Right lung (tissue), 5 donors: ENCODE measurements around the gene HDAC9. TPM values are rescaled to one million over a fixed set of nuclear protein-coding genes. Genes with fewer than 3 reads are reported as not detected.

Experiments
- DNase-seq, 2 donors: peaks; one replicate each; pipeline ENCODE4 v3.0.0-alpha.2; 2013
- polyA plus RNA-seq, 5 donors: library from polyadenylated mRNA; unstranded; fragments of 120-200 nt; gene quantifications; one replicate each; pipeline versions ENCODE4 v1.2.1 to v1.2.3, GENCODE V29; 2013; ENCODE audit warnings: inconsistent platforms in 1 of 5, low replicate concordance in 1 of 5; ENCODE audit not compliant: insufficient read length in 5 of 5, insufficient read depth in 1 of 5

Gene HDAC9
- polyA plus RNA-seq, 5 donors = 6.5 to 12.3 (median 11.1) TPM

- no peak for DNase-seq
These were observed 339.6 kb downstream of the HDAC9 start for GRCh38 chr7:18835001-18835690.

GRCh38 chr7:18843979-18844378 is 348.4 kb downstream of the HDAC9 start:
- no peak for DNase-seq

- no peak for DNase-seq
These were observed 349.2 kb downstream of the HDAC9 start for GRCh38 chr7:18844735-18845134.

- no peak for DNase-seq
These were observed 350.2 kb downstream of the HDAC9 start for GRCh38 chr7:18845700-18846099.

GRCh38 chr7:18846765-18847215 is 351.2 kb downstream of the HDAC9 start:
- no peak for DNase-seq

- no peak for DNase-seq
These were observed 353.6 kb downstream of the HDAC9 start for GRCh38 chr7:18849130-18849529.

GRCh38 chr7:18855796-18856195 is 360.2 kb downstream of the HDAC9 start:
- no peak for DNase-seq

- no peak for DNase-seq
These were observed 362.7 kb downstream of the HDAC9 start for GRCh38 chr7:18858232-18858631.

- no peak for DNase-seq
These were observed 363.8 kb downstream of the HDAC9 start for GRCh38 chr7:18859318-18859717.

- no peak for DNase-seq
These were observed 364.7 kb downstream of the HDAC9 start for GRCh38 chr7:18860221-18860620.

GRCh38 chr7:18861514-18862118 is 366.1 kb downstream of the HDAC9 start:
- no peak for DNase-seq

GRCh38 chr7:18864967-18865366 is 369.4 kb downstream of the HDAC9 start:
- DNase-seq = no peak

- no peak for DNase-seq
These were observed 370.9 kb downstream of the HDAC9 start for GRCh38 chr7:18866359-18867036.

GRCh38 chr7:18872344-18872743 is 376.8 kb downstream of the HDAC9 start:
- DNase-seq = no peak

GRCh38 chr7:18873734-18874336 is 378.3 kb downstream of the HDAC9 start:
- DNase-seq = no peak

GRCh38 chr7:18874880-18875279 is 379.3 kb downstream of the HDAC9 start:
- DNase-seq = no peak

- DNase-seq = no peak
These were observed 382.3 kb downstream of the HDAC9 start for GRCh38 chr7:18877874-18878273.

- no peak for DNase-seq
These were observed 391.3 kb downstream of the HDAC9 start for GRCh38 chr7:18886832-18887231.

- DNase-seq = no peak
These were observed 393.9 kb downstream of the HDAC9 start for GRCh38 chr7:18889436-18889835.

- DNase-seq = no peak
These were observed 394.6 kb downstream of the HDAC9 start for GRCh38 chr7:18890134-18890533.

- peak; percentile 17 to 19 for DNase-seq
These were observed 395.5 kb downstream of the HDAC9 start for GRCh38 chr7:18890885-18891621.

- DNase-seq = no peak
These were observed 397.6 kb downstream of the HDAC9 start for GRCh38 chr7:18893156-18893555.
